ENCODE results near the gene NKX1-1.

DNA sequence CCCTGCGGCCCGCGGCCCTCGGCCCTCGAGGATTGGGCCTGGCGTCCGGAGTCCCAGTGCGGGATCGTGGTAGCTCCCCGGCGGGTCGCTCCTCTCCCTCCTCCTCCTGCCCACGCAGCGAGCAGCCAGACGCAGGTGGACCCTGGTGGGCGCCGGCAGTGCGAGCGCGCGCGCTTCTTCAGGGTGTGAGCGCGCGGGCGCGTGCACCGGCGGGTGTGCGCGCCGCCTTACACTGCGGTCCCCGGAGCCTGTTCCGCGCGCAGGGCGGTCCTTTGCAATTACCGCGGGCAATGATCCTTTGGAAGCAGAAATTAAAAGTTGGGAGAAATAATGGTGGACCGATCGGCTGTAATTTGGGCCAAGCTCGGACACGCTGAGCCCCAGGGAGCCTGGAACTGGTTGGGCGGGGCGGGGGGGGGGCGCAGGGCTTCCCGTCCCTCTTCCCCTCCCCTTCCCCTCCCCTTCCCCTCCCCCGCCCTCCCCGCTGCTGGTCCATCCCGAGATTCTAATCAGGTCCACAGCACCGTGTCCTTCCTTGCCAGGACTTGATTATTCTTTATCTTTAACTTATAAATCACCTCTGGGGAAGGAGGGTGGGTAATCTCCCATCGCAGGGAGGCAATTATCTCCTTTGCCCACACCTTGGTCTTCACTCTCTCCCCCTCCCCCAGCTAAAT lies 1.6 kb upstream of the NKX1-1 start:
- TF ChIP-seq, protein P1, sequence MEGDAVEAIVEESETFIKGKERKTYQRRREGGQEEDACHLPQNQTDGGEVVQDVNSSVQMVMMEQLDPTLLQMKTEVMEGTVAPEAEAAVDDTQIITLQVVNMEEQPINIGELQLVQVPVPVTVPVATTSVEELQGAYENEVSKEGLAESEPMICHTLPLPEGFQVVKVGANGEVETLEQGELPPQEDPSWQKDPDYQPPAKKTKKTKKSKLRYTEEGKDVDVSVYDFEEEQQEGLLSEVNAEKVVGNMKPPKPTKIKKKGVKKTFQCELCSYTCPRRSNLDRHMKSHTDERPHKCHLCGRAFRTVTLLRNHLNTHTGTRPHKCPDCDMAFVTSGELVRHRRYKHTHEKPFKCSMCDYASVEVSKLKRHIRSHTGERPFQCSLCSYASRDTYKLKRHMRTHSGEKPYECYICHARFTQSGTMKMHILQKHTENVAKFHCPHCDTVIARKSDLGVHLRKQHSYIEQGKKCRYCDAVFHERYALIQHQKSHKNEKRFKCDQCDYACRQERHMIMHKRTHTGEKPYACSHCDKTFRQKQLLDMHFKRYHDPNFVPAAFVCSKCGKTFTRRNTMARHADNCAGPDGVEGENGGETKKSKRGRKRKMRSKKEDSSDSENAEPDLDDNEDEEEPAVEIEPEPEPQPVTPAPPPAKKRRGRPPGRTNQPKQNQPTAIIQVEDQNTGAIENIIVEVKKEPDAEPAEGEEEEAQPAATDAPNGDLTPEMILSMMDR (conservative IDR thresholded peaks at IDR 0.05 in 1 of 2, IDR thresholded peaks at IDR 0.05 in 1 of 2; ENCODE audit: extremely low read depth in 1 of 2, insufficient read depth in 1 of 2, low read depth in 1 of 2, low read length in 2 of 2): no peak
- TF ChIP-seq EZH2 (IDR thresholded peaks at IDR 0.05; ENCODE audit: borderline replicate concordance, low read length): no peak
